ENCODE measurements around the gene EIF4EBP3. TPM values are rescaled to one million over a fixed set of nuclear protein-coding genes. Genes with fewer than 3 reads are reported as not detected.

EIF4EBP3 gene
- total and polyA plus RNA-seq, 9 of the 15 experiments (the other 6 are each of a cell fraction or from before 2014, with no cell fraction given) = 1.3 to 7.5 (median 3.8) TPM

DNA sequence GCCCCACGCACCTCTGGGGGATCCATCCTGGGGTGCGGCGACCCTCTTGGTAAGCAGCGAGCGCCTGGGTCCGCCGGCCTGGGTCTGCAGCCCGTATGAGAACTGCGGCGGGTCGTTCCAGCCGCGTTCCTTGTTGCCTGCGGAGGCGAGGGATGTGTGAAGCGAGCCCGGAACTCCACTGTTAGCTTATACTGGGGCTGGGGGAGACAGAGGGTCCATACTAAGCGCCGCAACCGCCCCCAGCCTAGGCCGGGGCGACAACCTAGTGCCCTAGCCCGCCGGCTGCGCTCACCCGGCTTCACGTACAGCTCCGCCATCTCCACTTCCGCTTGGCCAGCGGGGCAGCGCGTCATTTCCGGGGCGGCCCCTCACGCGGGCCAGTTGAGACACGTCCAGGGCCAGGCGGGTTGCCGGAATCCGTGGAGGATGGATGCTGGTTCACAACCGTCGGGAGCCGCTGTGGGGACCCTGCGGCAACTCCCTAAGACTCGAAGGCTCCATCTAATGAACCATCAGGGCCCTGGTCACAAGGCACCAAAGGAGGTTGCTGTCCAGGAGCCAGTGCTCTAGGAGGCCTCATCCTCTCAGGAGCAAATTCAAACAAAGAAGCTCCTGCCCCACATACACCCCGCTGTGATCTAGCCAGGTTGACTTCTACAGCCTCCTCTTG is 9.8 kb downstream of the EIF4EBP3 start, which contains the start of gene SRA1 (continued):
- TF ChIP-seq NONO (IDR thresholded peaks at IDR 0.05; ENCODE audit: low read depth in 2 of 2, low read length in 1 of 2) = peak in 1 of 2 experiments; percentile 44; a peak in 1 of 4 replicates
- TF ChIP-seq HCFC1 (IDR thresholded peaks at IDR 0.05; ENCODE audit: low read depth, low read length) = peak; percentile 46
- peak; percentile 86 for TF ChIP-seq RBBP5 (IDR thresholded peaks at IDR 0.05; ENCODE audit: borderline replicate concordance, insufficient read depth, low read length, poor library complexity, severe bottlenecking)
- no peak for TF ChIP-seq ZZZ3 (IDR thresholded peaks at IDR 0.05)
- 0 out of 2 replicates have a peak, but pooled peaks have one; percentile 28 for TF ChIP-seq TARDBP (IDR thresholded peaks at IDR 0.05)
- no peak for TF ChIP-seq HMG20B (CRISPR knock-in tag; IDR thresholded peaks at IDR 0.05)
- TF ChIP-seq BDP1 (IDR thresholded peaks at IDR 0.05; ENCODE audit: insufficient read depth, insufficient read length) = no peak
- TF ChIP-seq ZC3H11A (IDR thresholded peaks at IDR 0.05; ENCODE audit: low read depth, low read length) = no peak
- TF ChIP-seq RCOR1 (IDR thresholded peaks at IDR 0.05; ENCODE audit: borderline replicate concordance in 1 of 2, low read depth in 2 of 2, low read length in 2 of 2) = peak in 1 of 2 experiments; percentile 33; a peak in 1 of 4 replicates
- peak; percentile 86 for TF ChIP-seq TAF9B (IDR thresholded peaks at IDR 0.05; ENCODE audit: partially characterized antibody)
- TF ChIP-seq BCOR (IDR thresholded peaks at IDR 0.05) = no peak
- no peak for TF ChIP-seq SRSF7 (optimal IDR thresholded peaks at IDR 0.05; ENCODE audit: low read depth, low read length)
- no peak for TF ChIP-seq ATF2 (CRISPR knock-in tag; IDR thresholded peaks at IDR 0.05)
- 0 out of 2 replicates have a peak, but pooled peaks have one; percentile 47 for TF ChIP-seq ELF2 (CRISPR knock-in tag; IDR thresholded peaks at IDR 0.05)
- no peak for TF ChIP-seq ARNT (IDR thresholded peaks at IDR 0.05)
- TF ChIP-seq MECOM (CRISPR knock-in tag; IDR thresholded peaks at IDR 0.05) = no peak
- TF ChIP-seq CBX3 (IDR thresholded peaks at IDR 0.05; ENCODE audit: borderline replicate concordance in 1 of 2, low read length in 2 of 2) = no peak
- peak; percentile 74; the same call in 1 of the 2 replicates for TF ChIP-seq LCOR (CRISPR knock-in tag; IDR thresholded peaks at IDR 0.05)
- TF ChIP-seq SRSF9 (IDR thresholded peaks at IDR 0.05; ENCODE audit: borderline replicate concordance, low read depth, low read length) = no peak
- peak; percentile 83 for TF ChIP-seq ARID4B (CRISPR knock-in tag; IDR thresholded peaks at IDR 0.05)
- TF ChIP-seq ESRRA (IDR thresholded peaks at IDR 0.05; ENCODE audit: borderline replicate concordance, low read depth) = peak; percentile 11; the same call in 1 of the 2 replicates
- TF ChIP-seq CCAR2 (IDR thresholded peaks at IDR 0.05; ENCODE audit: low read depth, low read length) = no peak
- TF ChIP-seq PHF21A (IDR thresholded peaks at IDR 0.05; ENCODE audit: borderline replicate concordance, low read depth) = no peak
- TF ChIP-seq ZC3H8 (IDR thresholded peaks at IDR 0.05) = no peak
